Central memory CD8-positive, alpha-beta T cell (primary cell): Measurements from ENCODE around the gene HHIPL2.
"Not testable (repeated sequence)": the region's sequence is repeated elsewhere in the genome, so short reads cannot be mapped to it uniquely, and the experiment has no call there.

Experiments
- ATAC-seq: fragments of 150-1000 bp; cut with Tn5 transposase; replicated peaks from 2 replicates; pipeline ENCODE4 v1.10.0; 2022; ENCODE audit warnings: mild to moderate bottlenecking, moderate FRiP score, moderate number of reproducible peaks; ENCODE audit not compliant: poor library complexity, severe bottlenecking; ENCODE audit errors: extremely low read depth
- DNase-seq, 2 donors: peaks; one replicate each; pipeline ENCODE4 v3.0.0; 2021; ENCODE audit warnings: low spot score in 2 of 2
- H3K27ac Mint-ChIP-seq: one replicate; pipeline ENCODE4 v1.8.0; 2022; ENCODE audit warnings: low read depth, mild to moderate bottlenecking, moderate library complexity, mixed read lengths
- H3K27me3 Mint-ChIP-seq: one replicate; pipeline ENCODE4 v1.8.0; 2022; ENCODE audit warnings: mixed read lengths
- H3K36me3 Mint-ChIP-seq: one replicate; pipeline ENCODE4 v1.8.0; 2022; ENCODE audit warnings: mild to moderate bottlenecking, moderate library complexity, mixed read lengths; ENCODE audit not compliant: insufficient read depth
- H3K4me1 Mint-ChIP-seq: one replicate; pipeline ENCODE4 v1.8.0; 2022; ENCODE audit warnings: mixed read lengths
- H3K4me3 Mint-ChIP-seq: one replicate; pipeline ENCODE4 v1.8.0; 2022; ENCODE audit warnings: mild to moderate bottlenecking, moderate library complexity, mixed read lengths
- H3K9me3 Mint-ChIP-seq: one replicate; pipeline ENCODE4 v1.8.0; 2022; ENCODE audit warnings: mixed read lengths

Gene HHIPL2

DNA sequence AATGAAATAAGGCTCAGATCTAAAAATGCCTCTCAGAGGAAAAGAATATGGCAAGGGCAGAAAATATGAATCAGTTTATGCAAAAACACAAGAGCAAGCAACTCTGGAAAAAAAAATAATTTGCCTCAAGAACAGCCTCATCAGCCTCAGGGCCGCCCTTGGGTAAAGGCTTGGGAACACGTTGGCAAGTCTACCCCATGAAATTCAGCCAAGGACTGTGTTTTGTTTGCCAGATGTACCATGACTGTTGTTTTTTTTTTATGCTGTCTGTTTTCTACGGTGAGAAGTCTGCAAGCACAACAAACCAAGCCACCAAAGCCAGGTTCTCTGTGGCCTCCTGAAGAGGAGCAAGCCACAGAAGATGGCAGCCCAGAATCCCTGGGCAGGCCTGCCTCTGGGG, 18.0 kb downstream of the HHIPL2 start:
- Mint-ChIP-seq H3K9me3 (peaks cover 5% of the 10 kb centered on the region), H3K36me3 (no peaks in the 10 kb centered on the region), H3K27me3 (peaks cover 64% of the 10 kb centered on the region), H3K4me3 (no peak overlapping the region), H3K27ac (no peak overlapping the region), H3K4me1 (no peaks in the 10 kb centered on the region)
- DNase-seq = no peak
- ATAC-seq = no peak

DNA sequence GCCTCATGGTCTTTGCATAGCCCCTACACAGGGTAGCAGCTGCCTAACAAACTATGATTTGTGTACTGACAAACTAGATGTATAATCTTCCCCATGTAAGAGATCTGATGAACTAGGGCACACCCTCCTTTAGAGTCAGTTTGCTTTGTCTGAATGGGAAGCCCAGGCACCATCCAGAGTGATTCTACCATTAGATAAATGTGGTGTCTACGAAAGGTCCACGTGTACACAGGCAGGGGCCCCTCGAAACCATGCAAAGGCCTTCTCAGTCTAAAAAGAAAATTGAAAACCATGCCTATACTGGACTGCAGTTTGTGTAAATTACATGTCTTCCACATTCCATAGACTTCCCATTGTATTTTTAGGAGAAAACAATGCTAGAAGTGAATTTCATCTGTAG, 18.7 kb downstream of the HHIPL2 start:
- H3K36me3 Mint-ChIP-seq = no peaks in the 10 kb centered on the region
- ATAC-seq (no peak), DNase-seq (no peak)
- no peak overlapping the region for H3K4me3 Mint-ChIP-seq
- H3K9me3 Mint-ChIP-seq = peaks cover 5% of the 10 kb centered on the region
- peaks cover 68% of the 10 kb centered on the region for H3K27me3 Mint-ChIP-seq
- no peak overlapping the region for H3K27ac Mint-ChIP-seq
- no peaks in the 10 kb centered on the region for H3K4me1 Mint-ChIP-seq

DNA sequence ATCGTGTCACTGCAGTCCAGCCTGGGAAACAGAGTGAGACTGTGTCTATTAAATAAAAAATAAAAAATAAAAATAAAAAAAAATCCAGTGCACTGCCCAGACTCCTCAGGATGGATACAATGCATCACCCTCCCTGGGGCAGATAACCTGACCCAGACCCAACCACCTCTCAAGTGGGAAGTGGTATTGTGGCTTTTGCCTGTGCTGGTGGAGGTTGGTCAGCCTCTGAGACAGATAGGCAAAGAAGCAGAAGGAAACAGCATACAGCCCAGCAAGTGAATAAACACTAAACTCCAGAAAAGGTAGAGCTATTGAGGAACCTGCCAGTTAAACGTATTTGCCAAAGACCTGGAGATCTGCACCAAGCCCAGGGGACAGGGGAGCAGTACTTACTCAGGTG, 22.0 kb downstream of the HHIPL2 start:
- Mint-ChIP-seq H3K27me3 (peaks cover 76% of the 10 kb centered on the region), H3K4me1 (no peaks in the 10 kb centered on the region), H3K27ac (no peak overlapping the region), H3K9me3 (peaks cover 5% of the 10 kb centered on the region), H3K36me3 (no peaks in the 10 kb centered on the region), H3K4me3 (no peak overlapping the region)
- DNase-seq = no peak
- ATAC-seq = no peak

DNA sequence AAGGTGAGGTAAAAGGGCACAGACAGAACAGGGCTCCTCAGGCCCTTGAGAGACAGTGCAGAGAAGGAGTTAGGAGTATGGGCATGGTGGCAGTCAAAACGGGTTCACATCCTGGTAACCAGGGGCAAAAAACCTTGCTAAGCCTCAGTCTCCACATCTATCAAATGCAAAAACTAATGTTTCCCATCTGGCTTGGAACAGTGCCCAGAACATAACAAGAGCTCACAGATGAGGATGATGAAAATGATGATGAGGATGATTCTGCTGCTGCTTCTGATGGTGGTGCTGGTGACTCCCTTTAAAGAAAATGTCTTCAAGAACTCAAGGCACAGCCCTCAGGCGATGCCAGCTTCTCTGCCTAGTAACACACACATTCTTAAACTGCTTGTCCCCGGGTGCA, 24.1 kb downstream of the HHIPL2 start:
- no peaks in the 10 kb centered on the region for H3K4me1 Mint-ChIP-seq
- ATAC-seq (no peak), DNase-seq (no peak)
- H3K27me3 Mint-ChIP-seq = peaks cover 65% of the 10 kb centered on the region
- no peak overlapping the region for H3K4me3 Mint-ChIP-seq
- H3K27ac Mint-ChIP-seq = no peak overlapping the region
- peaks cover 5% of the 10 kb centered on the region for H3K9me3 Mint-ChIP-seq
- H3K36me3 Mint-ChIP-seq = peaks cover 1% of the 10 kb centered on the region

DNA sequence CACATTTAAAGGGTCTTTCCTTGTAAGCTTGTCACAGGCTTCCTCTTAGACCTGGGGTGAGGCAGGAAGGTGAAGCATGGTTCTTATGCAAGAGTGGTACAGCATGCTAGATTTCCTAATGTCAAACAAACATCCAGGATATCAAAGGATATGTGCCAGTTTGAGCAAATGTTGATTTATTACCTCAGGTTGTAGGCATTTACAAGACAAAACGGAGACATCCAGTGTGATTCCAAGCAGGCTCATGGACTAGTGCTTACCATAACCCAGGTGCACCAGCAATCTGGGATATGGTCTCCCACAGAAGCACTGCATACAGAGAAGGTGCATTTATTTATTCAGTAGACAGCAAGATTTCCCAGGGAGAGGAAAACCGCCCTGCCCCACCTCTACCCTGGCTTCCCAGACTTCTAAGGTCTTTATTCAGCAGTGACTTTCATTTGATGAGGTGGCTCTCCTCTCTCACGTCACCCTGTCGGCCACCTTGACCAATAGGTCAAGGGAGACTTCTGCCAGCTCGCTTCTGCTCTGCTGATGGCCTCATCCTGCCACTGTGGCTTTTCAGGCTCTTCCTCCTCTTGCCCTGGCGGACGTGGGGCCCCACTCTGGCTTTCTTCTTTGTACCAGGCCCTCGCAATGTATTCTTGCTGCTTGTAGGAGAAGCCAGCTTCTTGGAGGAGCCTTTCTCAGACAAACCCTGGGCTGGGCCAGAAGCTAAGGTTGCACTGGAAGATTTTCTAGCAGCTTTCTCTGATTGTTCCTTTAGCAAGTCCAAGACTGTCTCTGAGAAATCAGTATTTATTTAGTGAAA, 25.6 kb downstream of the HHIPL2 start:
- Mint-ChIP-seq H3K27ac (no peak overlapping the region), H3K4me1 (no peaks in the 10 kb centered on the region), H3K9me3 (peaks cover 1% of the 10 kb centered on the region), H3K4me3 (no peak overlapping the region), H3K36me3 (peaks cover 1% of the 10 kb centered on the region), H3K27me3 (peaks cover 57% of the 10 kb centered on the region)
- DNase-seq (no peak), ATAC-seq (no peak)

DNA sequence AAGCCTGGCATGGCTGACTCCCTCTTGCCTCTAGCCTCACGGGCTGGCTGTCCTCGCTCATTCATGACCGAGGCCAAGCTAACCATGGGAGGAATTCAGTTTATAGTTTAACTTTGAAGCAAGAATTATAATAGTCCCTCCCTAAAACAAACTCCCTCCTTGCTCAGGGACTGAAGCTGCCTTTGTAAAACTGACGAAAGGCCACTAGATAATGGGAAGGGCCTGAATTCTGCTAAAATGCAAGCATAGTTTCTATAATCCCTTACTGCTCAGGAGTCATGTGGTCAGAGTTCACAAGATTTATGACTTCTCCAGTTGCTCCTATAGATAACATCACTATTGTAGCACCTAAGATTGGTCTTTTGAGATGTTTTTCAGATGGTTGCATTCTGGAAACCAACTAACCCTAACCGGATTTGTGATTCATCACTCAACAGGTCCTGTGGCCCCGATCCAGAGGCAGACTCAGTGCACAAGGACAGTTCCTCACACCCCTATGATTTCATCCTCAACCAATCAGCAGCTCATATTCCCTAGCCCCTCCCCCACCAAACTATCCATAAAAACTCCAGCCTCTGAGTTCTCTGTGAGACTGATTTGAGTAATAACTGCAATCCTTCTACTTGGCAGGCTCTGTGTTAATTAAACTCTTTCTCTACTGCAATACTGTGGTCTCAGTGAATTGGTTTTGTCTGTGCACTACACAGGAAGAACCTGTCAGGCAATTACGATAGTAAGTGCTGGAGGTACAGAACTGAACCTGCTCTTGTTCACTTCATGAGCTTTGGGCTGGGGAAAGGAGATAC, 26.4 kb downstream of the HHIPL2 start:
- peaks cover 1% of the 10 kb centered on the region for H3K36me3 Mint-ChIP-seq
- no peaks in the 10 kb centered on the region for H3K4me1 Mint-ChIP-seq
- H3K9me3 Mint-ChIP-seq = no peaks in the 10 kb centered on the region
- DNase-seq (no peak), ATAC-seq (no peak)
- H3K27me3 Mint-ChIP-seq = peaks cover 48% of the 10 kb centered on the region
- H3K4me3 Mint-ChIP-seq = no peak overlapping the region
- H3K27ac Mint-ChIP-seq = no peak overlapping the region

DNA sequence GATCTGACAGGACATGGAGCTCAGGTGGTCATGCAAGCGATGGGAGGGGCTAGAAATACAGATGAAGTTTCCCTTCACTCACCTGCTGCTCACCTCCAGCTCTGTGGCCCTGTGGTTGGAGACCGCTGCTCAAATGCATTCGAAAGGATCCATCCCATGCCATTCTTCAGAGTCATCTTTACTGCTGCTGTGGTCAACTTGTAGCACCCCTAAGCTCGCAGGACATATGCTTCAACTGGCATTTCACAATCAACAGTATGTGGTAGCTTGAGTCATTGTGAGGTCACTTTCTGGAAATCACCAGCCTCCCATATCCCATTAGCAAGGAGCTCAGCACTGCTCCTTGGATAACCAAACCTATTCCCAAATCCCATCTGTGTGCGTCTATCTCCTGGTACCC, 58.4 kb downstream of the HHIPL2 start:
- H3K36me3 Mint-ChIP-seq, H3K9me3 Mint-ChIP-seq, ATAC-seq, H3K4me3 Mint-ChIP-seq, H3K4me1 Mint-ChIP-seq, H3K27ac Mint-ChIP-seq, DNase-seq, H3K27me3 Mint-ChIP-seq: not testable (repeated sequence)

DNA sequence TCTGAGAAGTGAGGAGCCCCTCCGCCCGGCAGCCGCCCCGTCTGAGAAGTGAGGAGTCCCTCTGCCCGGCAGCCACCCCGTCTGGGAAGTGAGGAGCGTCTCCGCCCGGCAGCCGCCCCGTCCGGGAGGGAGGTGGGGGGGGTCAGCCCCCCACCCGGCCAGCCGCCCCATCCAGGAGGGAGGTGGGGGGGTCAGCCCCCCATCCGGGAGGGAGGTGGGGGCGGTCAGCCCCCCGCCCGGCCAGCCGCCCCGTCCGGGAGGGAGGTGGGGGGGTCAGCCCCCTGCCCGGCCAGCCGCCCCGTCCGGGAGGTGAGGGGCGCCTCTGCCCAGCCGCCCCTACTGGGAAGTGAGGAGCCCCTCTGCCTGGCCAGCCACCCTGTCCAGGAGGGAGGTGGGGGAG, 60.1 kb downstream of the HHIPL2 start:
- H3K36me3 Mint-ChIP-seq, H3K27ac Mint-ChIP-seq, ATAC-seq: not testable (repeated sequence)

DNA sequence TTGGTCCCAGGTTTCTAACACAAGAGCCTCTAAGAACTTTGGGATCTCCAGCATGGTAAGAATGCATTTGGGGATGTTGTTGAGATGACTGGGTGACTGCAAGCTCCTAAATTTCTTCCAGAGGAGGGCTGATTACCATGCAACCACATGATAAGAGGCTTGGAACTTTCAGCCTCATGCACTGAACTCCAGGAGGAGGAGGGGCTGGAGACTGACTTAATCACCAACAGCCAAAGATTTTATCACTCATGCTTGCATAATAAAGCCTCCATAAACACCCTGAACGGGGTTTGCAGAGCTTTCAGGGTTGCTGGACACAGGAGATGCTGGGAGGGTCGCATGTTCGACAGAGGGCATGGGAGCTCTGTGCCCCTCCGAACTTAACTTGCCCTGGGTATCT, 63.9 kb downstream of the HHIPL2 start:
- H3K27me3 Mint-ChIP-seq, H3K27ac Mint-ChIP-seq: not testable (repeated sequence)

More for the DNA sequence above, 60.1 kb downstream of the HHIPL2 start:
- H3K4me1 Mint-ChIP-seq, H3K9me3 Mint-ChIP-seq, DNase-seq, H3K27me3 Mint-ChIP-seq, H3K4me3 Mint-ChIP-seq: not testable (repeated sequence)

DNA sequence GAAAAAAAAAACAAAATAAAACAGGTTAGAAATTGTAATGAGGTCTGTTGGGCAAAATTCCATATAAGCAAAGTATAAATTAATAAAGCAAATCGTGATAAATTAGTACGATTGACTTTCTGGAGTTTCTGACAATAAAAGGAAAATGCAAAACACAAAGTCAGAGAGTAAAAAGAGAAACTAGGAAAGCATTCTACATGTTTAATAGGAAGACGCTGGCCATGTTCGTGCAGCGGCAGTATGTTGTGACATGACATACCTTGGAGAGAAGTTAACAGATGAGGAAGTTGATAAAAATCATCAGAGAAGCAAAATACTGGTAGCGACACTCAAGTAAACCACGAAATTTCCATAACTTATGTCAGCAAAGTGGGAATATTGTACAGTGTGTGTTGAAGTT, 68.3 kb downstream of the HHIPL2 start:
- H3K36me3 Mint-ChIP-seq, H3K9me3 Mint-ChIP-seq, H3K27me3 Mint-ChIP-seq, H3K4me3 Mint-ChIP-seq, ATAC-seq, DNase-seq, H3K27ac Mint-ChIP-seq, H3K4me1 Mint-ChIP-seq: not testable (repeated sequence)

More for the DNA sequence above, 63.9 kb downstream of the HHIPL2 start:
- not testable (repeated sequence) for ATAC-seq, H3K4me1 Mint-ChIP-seq, H3K4me3 Mint-ChIP-seq, H3K36me3 Mint-ChIP-seq, DNase-seq, H3K9me3 Mint-ChIP-seq

DNA sequence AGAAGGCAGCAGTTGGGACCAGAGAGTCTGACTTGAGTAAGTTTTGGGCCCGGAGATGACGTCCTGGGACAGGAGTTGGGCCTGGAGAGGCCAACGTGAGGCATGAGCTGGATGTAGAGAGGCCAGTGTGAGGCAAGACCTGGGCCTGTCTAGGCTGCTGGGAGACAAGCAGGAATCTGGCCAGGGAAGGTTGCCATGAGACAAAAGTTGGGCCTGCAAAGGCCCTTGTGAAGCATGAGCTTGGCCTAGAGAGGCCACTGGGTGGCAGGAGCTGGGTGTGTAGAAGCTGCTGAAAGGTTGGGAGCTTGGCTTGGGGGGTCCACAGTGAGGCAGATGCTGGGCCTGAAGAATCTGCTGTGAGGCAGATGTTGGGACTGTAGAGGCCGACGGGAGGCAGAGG, 71.5 kb downstream of the HHIPL2 start:
- not testable (repeated sequence) for DNase-seq, H3K4me1 Mint-ChIP-seq, ATAC-seq, H3K27ac Mint-ChIP-seq, H3K4me3 Mint-ChIP-seq, H3K36me3 Mint-ChIP-seq, H3K27me3 Mint-ChIP-seq, H3K9me3 Mint-ChIP-seq

DNA sequence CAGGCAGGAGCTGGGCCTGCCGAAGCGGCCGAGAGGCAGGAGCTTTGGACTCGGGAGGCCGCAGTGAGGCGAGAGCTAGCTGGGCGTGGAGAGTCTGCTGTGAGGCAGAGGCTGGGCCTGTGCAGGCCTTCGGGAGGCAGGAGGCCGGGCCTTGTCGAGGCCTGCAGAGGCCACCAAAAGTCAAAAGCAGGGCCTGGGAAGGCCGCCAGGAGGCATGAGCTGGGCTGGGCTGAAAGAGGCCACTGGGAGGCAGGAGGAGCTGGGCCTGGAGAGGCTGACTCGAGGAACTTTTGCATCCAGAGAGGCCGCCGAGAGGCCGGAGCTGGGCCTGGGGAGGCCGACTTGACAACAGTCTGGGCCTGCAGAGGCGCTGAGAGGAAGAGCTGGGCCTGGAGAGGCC, 74.2 kb downstream of the HHIPL2 start:
- H3K4me3 Mint-ChIP-seq, ATAC-seq, H3K36me3 Mint-ChIP-seq, H3K27me3 Mint-ChIP-seq, H3K9me3 Mint-ChIP-seq, DNase-seq, H3K27ac Mint-ChIP-seq, H3K4me1 Mint-ChIP-seq: not testable (repeated sequence)
